ENCODE results near the gene ALDH16A1.

GRCh38 chr19:49433240-49433901, 19.7 kb upstream of the ALDH16A1 start:
- TF ChIP-seq CTCF (IDR thresholded peaks at IDR 0.05) (no peak), POLR2A (IDR thresholded peaks at IDR 0.05) (no peak)
